HepG2 (cell line): ENCODE results near the gene LANCL2. TPM values are rescaled to one million over a fixed set of nuclear protein-coding genes. Genes with fewer than 3 reads are reported as not detected.

Experiments
- ATF1 ChIP-seq: IDR thresholded peaks from 2 replicates; pipeline ENCODE4 v1.6.1; 2016; ENCODE audit warnings: mild to moderate bottlenecking, control low read depth
- CERS6 ChIP-seq: sonication (generic); formaldehyde crosslinking; IDR thresholded peaks from 2 replicates; pipeline ENCODE4 v1.5.0; 2020; ENCODE audit warnings: missing genetic modification reagents
- HNRNPLL ChIP-seq: fragments of 200-400 bp; formaldehyde crosslinking; IDR thresholded peaks from 2 replicates; pipeline ENCODE4 v1.6.1; 2017; ENCODE audit warnings: mild to moderate bottlenecking, low read depth, low read length; ENCODE audit not compliant: poor library complexity, severe bottlenecking
- JUN ChIP-seq: sonication (generic); formaldehyde crosslinking; IDR thresholded peaks from 2 replicates; pipeline ENCODE4 v1.4.0; 2020; ENCODE audit warnings: mild to moderate bottlenecking, missing genetic modification reagents
- KLF6 ChIP-seq: IDR thresholded peaks from 2 replicates; pipeline ENCODE4 v1.8.0; 2016; ENCODE audit warnings: missing biosample characterization, missing genetic modification reagents
- MBD4 ChIP-seq: IDR thresholded peaks from 2 replicates; pipeline ENCODE4 v1.6.1; 2012; ENCODE audit warnings: low read length, inconsistent platforms, borderline replicate concordance
- MBNL3 ChIP-seq: fragments of 250-450 bp; sonication (Bioruptor Pico); conservative IDR thresholded peaks from 2 replicates; pipeline ENCODE4 v1.8.0; 2022; ENCODE audit warnings: mild to moderate bottlenecking, inconsistent platforms
- MLX ChIP-seq: IDR thresholded peaks from 2 replicates; pipeline ENCODE4 v1.6.1; 2016
- MYC ChIP-seq: sonication (generic); formaldehyde crosslinking; IDR thresholded peaks from 2 replicates; pipeline ENCODE4 v1.9.0; 2021; ENCODE audit warnings: missing genetic modification reagents, borderline replicate concordance
- NONO ChIP-seq, 2 experiments: fragments of 450-650 bp in 1 of 2; sonication (generic) in 1 of 2; formaldehyde crosslinking in 1 of 2; IDR thresholded peaks in 1 of 2; conservative IDR thresholded peaks in 1 of 2; 2 replicates each; pipeline versions ENCODE4 v1.6.1 to v1.8.0; 2017 to 2022; ENCODE audit warnings: mild to moderate bottlenecking in 1 of 2, missing genetic modification reagents in 1 of 2, moderate library complexity in 1 of 2
- PCBP2 ChIP-seq: fragments of 200-400 bp; formaldehyde crosslinking; optimal IDR thresholded peaks from 2 replicates; pipeline ENCODE3; 2018; ENCODE audit warnings: low read length, low read depth; ENCODE audit not compliant: poor library complexity, severe bottlenecking
- RFX5 ChIP-seq: IDR thresholded peaks from 2 replicates; pipeline ENCODE4 v1.6.1; 2011; ENCODE audit warnings: low read depth, low read length, improper control_type of control experiment
- SP1 ChIP-seq, 2 experiments: fragments of 450-650 bp in 1 of 2; sonication (generic) in 1 of 2; formaldehyde crosslinking in 1 of 2; IDR thresholded peaks; 2 replicates each; pipeline versions ENCODE4 v1.4.0 to v1.6.1; 2016 to 2020; ENCODE audit warnings: missing genetic modification reagents in 1 of 2
- ZBED4 ChIP-seq: sonication (generic); formaldehyde crosslinking; IDR thresholded peaks from 2 replicates; pipeline ENCODE4 v1.4.0; 2020; ENCODE audit warnings: missing genetic modification reagents, borderline replicate concordance
- ZBTB42 ChIP-seq: sonication (generic); formaldehyde crosslinking; IDR thresholded peaks from 2 replicates; pipeline ENCODE4 v1.5.0; 2020; ENCODE audit warnings: mild to moderate bottlenecking, missing genetic modification reagents
- ZFAT ChIP-seq: sonication (generic); formaldehyde crosslinking; conservative IDR thresholded peaks from 2 replicates; pipeline ENCODE4 v1.8.1; 2023; ENCODE audit warnings: missing genetic modification reagents, inconsistent platforms
- ZNF329 ChIP-seq: sonication (generic); formaldehyde crosslinking; IDR thresholded peaks from 2 replicates; pipeline ENCODE4 v1.9.0; 2021; ENCODE audit warnings: low read depth, mild to moderate bottlenecking, missing genetic modification reagents
- ZNF552 ChIP-seq: sonication (generic); formaldehyde crosslinking; IDR thresholded peaks from 2 replicates; pipeline ENCODE4 v1.9.0; 2022; ENCODE audit warnings: missing genetic modification reagents, mild to moderate bottlenecking, borderline replicate concordance
- ZNF563 ChIP-seq: sonication (generic); formaldehyde crosslinking; IDR thresholded peaks from 2 replicates; pipeline ENCODE4 v1.8.0; 2022; ENCODE audit warnings: mild to moderate bottlenecking, moderate library complexity, missing genetic modification reagents
- ZNF607 ChIP-seq: sonication (generic); formaldehyde crosslinking; IDR thresholded peaks from 2 replicates; pipeline ENCODE4 v1.5.1; 2020; ENCODE audit warnings: missing genetic modification reagents, mild to moderate bottlenecking, borderline replicate concordance
- ZNF749 ChIP-seq: sonication (generic); formaldehyde crosslinking; IDR thresholded peaks from 2 replicates; pipeline ENCODE4 v1.8.0; 2022; ENCODE audit warnings: mild to moderate bottlenecking, missing genetic modification reagents, moderate library complexity, borderline replicate concordance
- polyA plus RNA-seq, 8 experiments: library from polyadenylated mRNA; depleted of rRNA in 3 of 8; stranded (reverse) in 7 of 8; unstranded in 1 of 8; fragments of >200 nt; fragmentation: Illumina TruSeq in 4 of 8; extraction: Trizol in 4 of 8; gene quantifications; 2 replicates each; pipeline versions ENCODE4 v1.2.1 to v1.2.3, GENCODE V29; 2011 to 2016; ENCODE audit warnings: low read depth in 4 of 8, missing spikeins in 1 of 8, mixed read lengths in 1 of 8; ENCODE audit not compliant: insufficient read depth in 1 of 8
- total RNA-seq, 5 experiments: library from RNA; depleted of rRNA; stranded (reverse); fragments of >200 nt; fragmentation: Illumina TruSeq; extraction: Trizol; gene quantifications; 2 replicates each; pipeline ENCODE4 v1.2.3, GENCODE V29; 2016; ENCODE audit warnings: low read depth in 1 of 5

The LANCL2 gene
- total and polyA plus RNA-seq, 2 of the 13 experiments (the other 11 are each of a cell fraction or from before 2014, with no cell fraction given) = 10.0 to 13.8 TPM

GRCh38 chr7:55365675-55366460 lies 731 bp downstream of the LANCL2 start (continued):
- TF ChIP-seq CERS6 (CRISPR knock-in tag) = no peak
- TF ChIP-seq NONO (IDR thresholded peaks at IDR 0.05) = no peak
- peak; percentile 96 for TF ChIP-seq NONO (CRISPR knock-in tag; conservative IDR thresholded peaks at IDR 0.05)
- peak; percentile 64 for TF ChIP-seq ZNF329 (CRISPR knock-in tag)
- TF ChIP-seq ZBED4 = no peak
- TF ChIP-seq JUN (CRISPR knock-in tag) = no peak
- TF ChIP-seq SP1 (IDR thresholded peaks at IDR 0.05) = 0 out of 2 replicates have a peak, but pooled peaks have one; percentile 15
- peak; percentile 53 for TF ChIP-seq SP1 (CRISPR knock-in tag; IDR thresholded peaks at IDR 0.05)
- TF ChIP-seq HNRNPLL = peak; percentile 93
- TF ChIP-seq MBD4 = no peak
- TF ChIP-seq MLX (CRISPR knock-in tag) = no peak
- 0 out of 2 replicates have a peak, but pooled peaks have one; percentile 94 for TF ChIP-seq ZNF749 (CRISPR knock-in tag)
- TF ChIP-seq MYC (CRISPR knock-in tag) = peak; percentile 37
- TF ChIP-seq ZNF563 = peak; percentile 71; the same call in 1 of the 2 replicates
- no peak for TF ChIP-seq ZNF552 (CRISPR knock-in tag)
- peak; percentile 99 for TF ChIP-seq ATF1
- peak; percentile 25; the same call in 1 of the 2 replicates for TF ChIP-seq KLF6 (CRISPR knock-in tag)
- TF ChIP-seq RFX5 = peak; percentile 73; the same call in 1 of the 2 replicates
- no peak for TF ChIP-seq ZBTB42
- TF ChIP-seq ZNF607 (CRISPR knock-in tag) = 0 out of 2 replicates have a peak, but pooled peaks have one; percentile 37
- TF ChIP-seq ZFAT = no peak
- no peak for TF ChIP-seq PCBP2
- no peak for TF ChIP-seq MBNL3 (CRISPR knock-in tag)
